ENCODE data around the gene MAGOH. TPM values are rescaled to one million over a fixed set of nuclear protein-coding genes. Genes with fewer than 3 reads are reported as not detected.
"Not testable (repeated sequence)": the region's sequence is repeated elsewhere in the genome, so short reads cannot be mapped to it uniquely, and the experiment has no call there.

The MAGOH gene
- total RNA-seq, 1 donor from 2014 or later: 109 TPM

GRCh38 chr1:53187401-53187800, 50.9 kb downstream of the MAGOH start:
- Histone ChIP-seq H3K79me2 (ENCODE audit: low read depth) (no peaks in the 10 kb centered on the region), H3K27me3 (no peaks in the 10 kb centered on the region), H3K36me3 (no peaks in the 10 kb centered on the region), H3K4me2 (no peak overlapping the region), H3K27ac (no peak overlapping the region), H3K4me3 (no peak overlapping the region), H3F3A (ENCODE audit: low read depth) (no peaks in the 10 kb centered on the region), H3K4me1 (peaks cover 4% of the 10 kb centered on the region), H3K9me3 (ENCODE audit: low read depth) (no peaks in the 10 kb centered on the region), H3K9ac (no peak overlapping the region), H2AFZ (replicated peaks) (no peak overlapping the region), H4K20me1 (ENCODE audit: low read depth) (no peaks in the 10 kb centered on the region)
- Mint-ChIP-seq H3K27me3 (ENCODE audit: insufficient read depth, low read depth) (peaks cover 2% of the 10 kb centered on the region), H3K4me3 (no peak overlapping the region), H3K4me1 (peaks cover 5% of the 10 kb centered on the region), H3K9me3 (peaks cover 2% of the 10 kb centered on the region), H3K36me3 (no peaks in the 10 kb centered on the region), H3K27ac (no peak overlapping the region)
- TF ChIP-seq EZH2phosphoT487 (IDR thresholded peaks at IDR 0.05) (no peak), EZH2 (IDR thresholded peaks at IDR 0.05) (no peak), CTCF (IDR thresholded peaks at IDR 0.05) (no peak)
- no peak for DNase-seq (ENCODE audit: low spot score)

- Histone ChIP-seq H3F3A (ENCODE audit: low read depth) (no peaks in the 10 kb centered on the region), H3K36me3 (no peaks in the 10 kb centered on the region), H3K27ac (no peak overlapping the region), H3K9ac (no peak overlapping the region), H3K27me3 (no peaks in the 10 kb centered on the region), H3K4me1 (peaks cover 4% of the 10 kb centered on the region), H3K79me2 (ENCODE audit: low read depth) (no peaks in the 10 kb centered on the region), H2AFZ (replicated peaks) (no peak overlapping the region), H4K20me1 (ENCODE audit: low read depth) (no peaks in the 10 kb centered on the region), H3K9me3 (ENCODE audit: low read depth) (no peaks in the 10 kb centered on the region), H3K4me3 (no peak overlapping the region), H3K4me2 (no peak overlapping the region)
- H3K36me3 Mint-ChIP-seq: no peaks in the 10 kb centered on the region
- no peak overlapping the region for H3K27ac Mint-ChIP-seq
- no peak overlapping the region for H3K4me3 Mint-ChIP-seq
- no peaks in the 10 kb centered on the region for H3K9me3 Mint-ChIP-seq
- H3K27me3 Mint-ChIP-seq (ENCODE audit: insufficient read depth, low read depth): peaks cover 2% of the 10 kb centered on the region
- no peak for DNase-seq (ENCODE audit: low spot score)
- H3K4me1 Mint-ChIP-seq: peaks cover 5% of the 10 kb centered on the region
- TF ChIP-seq EZH2 (IDR thresholded peaks at IDR 0.05): no peak
- TF ChIP-seq EZH2phosphoT487 (IDR thresholded peaks at IDR 0.05): no peak
- TF ChIP-seq CTCF (IDR thresholded peaks at IDR 0.05): no peak
These were observed 51.8 kb downstream of the MAGOH start for GRCh38 chr1:53186533-53186932.

- H3K4me2 ChIP-seq; H3F3A ChIP-seq (ENCODE audit: low read depth); DNase-seq (ENCODE audit: low spot score); H3K27ac ChIP-seq; H3K9me3 Mint-ChIP-seq; H3K27me3 ChIP-seq; H4K20me1 ChIP-seq (ENCODE audit: low read depth); H3K36me3 Mint-ChIP-seq; H3K9ac ChIP-seq; H3K36me3 ChIP-seq; H3K27ac Mint-ChIP-seq; H2AFZ ChIP-seq (replicated peaks); H3K9me3 ChIP-seq (ENCODE audit: low read depth); H3K4me3 Mint-ChIP-seq; H3K4me1 Mint-ChIP-seq; H3K27me3 Mint-ChIP-seq (ENCODE audit: insufficient read depth, low read depth); H3K4me1 ChIP-seq; H3K4me3 ChIP-seq; H3K79me2 ChIP-seq (ENCODE audit: low read depth): not testable (repeated sequence)
These were observed 52.4 kb downstream of the MAGOH start for GRCh38 chr1:53185955-53186297.

- DNase-seq (ENCODE audit: low spot score): no peak
- Histone ChIP-seq H3K9me3 (ENCODE audit: low read depth) (no peaks in the 10 kb centered on the region), H4K20me1 (ENCODE audit: low read depth) (no peaks in the 10 kb centered on the region), H3K9ac (no peak overlapping the region), H3K4me3 (no peak overlapping the region), H3K79me2 (ENCODE audit: low read depth) (no peaks in the 10 kb centered on the region), H3K4me2 (no peak overlapping the region), H3K36me3 (no peaks in the 10 kb centered on the region), H3F3A (ENCODE audit: low read depth) (no peaks in the 10 kb centered on the region), H2AFZ (replicated peaks) (no peak overlapping the region), H3K27ac (no peak overlapping the region), H3K4me1 (peaks cover 4% of the 10 kb centered on the region), H3K27me3 (no peaks in the 10 kb centered on the region)
- peaks cover 8% of the 10 kb centered on the region for H3K27me3 Mint-ChIP-seq (ENCODE audit: insufficient read depth, low read depth)
- H3K36me3 Mint-ChIP-seq: no peaks in the 10 kb centered on the region
- no peak overlapping the region for H3K27ac Mint-ChIP-seq
- no peak overlapping the region for H3K4me3 Mint-ChIP-seq
- H3K4me1 Mint-ChIP-seq: peaks cover 3% of the 10 kb centered on the region
- TF ChIP-seq EZH2phosphoT487 (IDR thresholded peaks at IDR 0.05) (no peak), CTCF (IDR thresholded peaks at IDR 0.05) (no peak), EZH2 (IDR thresholded peaks at IDR 0.05) (no peak)
- H3K9me3 Mint-ChIP-seq: no peaks in the 10 kb centered on the region
These were observed 55.0 kb downstream of the MAGOH start for GRCh38 chr1:53183095-53183990.
